Osteocyte (in vitro differentiated cells): ENCODE results near the gene PHF13. TPM values are rescaled to one million over a fixed set of nuclear protein-coding genes. Genes with fewer than 3 reads are reported as not detected.

Source experiments
- DNase-seq: peaks from one replicate; pipeline ENCODE4 v3.0.0; 2021; ENCODE audit warnings: mixed read lengths; ENCODE audit not compliant: unreplicated experiment; ENCODE audit errors: extremely low spot score
- H3K27ac Mint-ChIP-seq: one replicate; pipeline ENCODE4 v1.8.0; 2021; ENCODE audit warnings: mild to moderate bottlenecking, mixed read lengths; ENCODE audit not compliant: unreplicated experiment
- H3K27me3 Mint-ChIP-seq: one replicate; pipeline ENCODE4 v1.8.0; 2021; ENCODE audit warnings: mixed read lengths; ENCODE audit not compliant: unreplicated experiment
- H3K36me3 Mint-ChIP-seq: one replicate; pipeline ENCODE4 v1.8.0; 2021; ENCODE audit warnings: mixed read lengths; ENCODE audit not compliant: unreplicated experiment
- H3K4me1 Mint-ChIP-seq: one replicate; pipeline ENCODE4 v1.8.0; 2021; ENCODE audit warnings: mixed read lengths; ENCODE audit not compliant: unreplicated experiment
- H3K4me3 Mint-ChIP-seq: one replicate; pipeline ENCODE4 v1.8.0; 2021; ENCODE audit warnings: mild to moderate bottlenecking, moderate library complexity, mixed read lengths; ENCODE audit not compliant: unreplicated experiment
- H3K9me3 Mint-ChIP-seq: one replicate; pipeline ENCODE4 v1.8.0; 2021; ENCODE audit warnings: mixed read lengths; ENCODE audit not compliant: unreplicated experiment
- total RNA-seq: library from RNA; stranded (reverse); gene quantifications from 2 replicates; pipeline ENCODE4 v1.2.1, GENCODE V29; 2021
- TF ChIP-seq, protein P1 (sequence below): fragments of 200-600 bp; sonication (generic); IDR thresholded peaks from 2 replicates; pipeline ENCODE4 v1.5.0; 2021; ENCODE audit warnings: antibody characterized with exemption, mild to moderate bottlenecking, moderate library complexity

PHF13 gene
- total RNA-seq, 1 donor from 2014 or later, result 24.0 TPM

DNA sequence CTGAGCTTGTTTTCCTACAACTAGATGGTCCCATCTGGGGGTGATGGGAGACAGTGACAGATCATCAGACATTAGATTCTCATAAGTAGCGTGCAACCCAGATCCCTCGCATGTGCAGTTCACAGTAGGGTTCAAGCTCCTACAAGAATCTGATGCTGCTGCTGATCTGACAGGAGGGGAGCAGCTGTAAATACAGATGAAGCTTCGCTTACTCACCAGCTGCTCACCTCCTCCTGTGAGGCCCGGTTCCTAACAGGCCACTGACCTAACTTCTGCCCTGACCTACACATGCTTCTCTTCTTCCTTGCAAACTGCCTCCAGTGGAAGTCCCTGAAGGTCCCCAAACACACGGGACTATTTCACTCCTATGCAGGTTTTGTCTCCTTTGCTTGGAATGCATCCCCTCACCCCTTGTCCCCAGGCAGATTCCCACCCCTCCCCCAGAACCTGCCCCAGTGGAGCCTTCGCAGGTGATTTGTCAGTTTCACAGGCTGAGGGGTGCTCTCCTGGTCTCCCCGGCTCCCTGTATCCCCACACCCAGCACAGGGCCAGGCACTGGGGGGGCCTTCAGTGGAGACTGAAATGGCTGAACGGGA, 39.4 kb upstream of the PHF13 start:
- no peak overlapping the region for H3K4me3 Mint-ChIP-seq
- H3K9me3 Mint-ChIP-seq, result no peaks in the 10 kb centered on the region
- TF ChIP-seq, protein P1, sequence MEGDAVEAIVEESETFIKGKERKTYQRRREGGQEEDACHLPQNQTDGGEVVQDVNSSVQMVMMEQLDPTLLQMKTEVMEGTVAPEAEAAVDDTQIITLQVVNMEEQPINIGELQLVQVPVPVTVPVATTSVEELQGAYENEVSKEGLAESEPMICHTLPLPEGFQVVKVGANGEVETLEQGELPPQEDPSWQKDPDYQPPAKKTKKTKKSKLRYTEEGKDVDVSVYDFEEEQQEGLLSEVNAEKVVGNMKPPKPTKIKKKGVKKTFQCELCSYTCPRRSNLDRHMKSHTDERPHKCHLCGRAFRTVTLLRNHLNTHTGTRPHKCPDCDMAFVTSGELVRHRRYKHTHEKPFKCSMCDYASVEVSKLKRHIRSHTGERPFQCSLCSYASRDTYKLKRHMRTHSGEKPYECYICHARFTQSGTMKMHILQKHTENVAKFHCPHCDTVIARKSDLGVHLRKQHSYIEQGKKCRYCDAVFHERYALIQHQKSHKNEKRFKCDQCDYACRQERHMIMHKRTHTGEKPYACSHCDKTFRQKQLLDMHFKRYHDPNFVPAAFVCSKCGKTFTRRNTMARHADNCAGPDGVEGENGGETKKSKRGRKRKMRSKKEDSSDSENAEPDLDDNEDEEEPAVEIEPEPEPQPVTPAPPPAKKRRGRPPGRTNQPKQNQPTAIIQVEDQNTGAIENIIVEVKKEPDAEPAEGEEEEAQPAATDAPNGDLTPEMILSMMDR, result no peak
- H3K27ac Mint-ChIP-seq, result no peak overlapping the region
- H3K27me3 Mint-ChIP-seq, result peaks cover 28% of the 10 kb centered on the region
- DNase-seq, result no peak
- peaks cover 1% of the 10 kb centered on the region for H3K4me1 Mint-ChIP-seq
- H3K36me3 Mint-ChIP-seq, result no peaks in the 10 kb centered on the region

DNA sequence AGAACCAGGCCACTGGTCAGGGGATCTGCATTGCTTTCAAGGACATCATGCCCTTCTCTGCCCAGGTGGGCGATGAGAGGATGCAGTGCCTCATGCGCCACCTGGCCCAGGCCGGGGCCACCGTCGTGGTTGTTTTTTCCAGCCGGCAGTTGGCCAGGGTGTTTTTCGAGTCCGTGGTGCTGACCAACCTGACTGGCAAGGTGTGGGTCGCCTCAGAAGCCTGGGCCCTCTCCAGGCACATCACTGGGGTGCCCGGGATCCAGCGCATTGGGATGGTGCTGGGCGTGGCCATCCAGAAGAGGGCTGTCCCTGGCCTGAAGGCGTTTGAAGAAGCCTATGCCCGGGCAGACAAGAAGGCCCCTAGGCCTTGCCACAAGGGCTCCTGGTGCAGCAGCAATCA, 38.7 kb upstream of the PHF13 start:
- DNase-seq, result no peak
- TF ChIP-seq, protein P1, result no peak
- no peaks in the 10 kb centered on the region for H3K36me3 Mint-ChIP-seq

DNA sequence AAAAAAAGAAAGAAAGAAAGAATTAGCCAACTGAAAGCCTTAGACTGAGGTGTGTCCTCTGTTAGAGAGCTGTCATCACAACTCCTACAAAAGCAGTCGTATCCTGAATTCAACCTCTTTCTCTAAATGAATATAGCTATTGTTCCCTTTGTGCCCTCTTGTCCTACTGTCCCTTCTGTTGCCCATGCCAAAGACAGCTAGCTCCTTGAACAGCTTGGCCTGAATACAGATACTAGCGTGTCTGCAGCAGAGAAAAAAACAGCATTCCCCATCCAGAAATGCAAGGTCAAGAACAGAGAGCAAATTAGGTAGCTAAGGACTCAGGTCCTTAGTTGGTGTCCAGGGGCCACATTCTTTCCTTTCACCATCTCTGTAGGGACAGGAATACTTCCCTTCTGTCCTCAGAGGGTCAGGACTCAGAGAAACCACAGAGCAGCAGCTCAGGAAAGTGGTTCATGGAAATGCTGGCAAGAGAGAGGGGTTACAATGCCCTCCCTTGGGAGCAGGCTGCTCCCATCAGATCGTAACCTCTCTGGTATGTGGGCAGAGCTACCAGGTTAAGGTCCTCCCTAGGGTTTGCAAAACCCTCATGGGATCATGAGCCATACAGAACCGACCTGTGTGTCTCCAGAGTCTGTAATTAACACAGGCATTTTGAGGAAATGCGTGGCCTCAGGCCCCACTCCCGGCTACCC, 35.6 kb upstream of the PHF13 start:
- Mint-ChIP-seq H3K27me3 (peaks cover under 1% of the 10 kb centered on the region), H3K4me1 (peaks cover 26% of the 10 kb centered on the region), H3K9me3 (no peaks in the 10 kb centered on the region), H3K4me3 (no peak overlapping the region), H3K36me3 (peaks cover 3% of the 10 kb centered on the region), H3K27ac (peak overlapping the region; percentile 50)
- TF ChIP-seq, protein P1, result no peak
- DNase-seq, result no peak

More for the DNA sequence above, 38.7 kb upstream of the PHF13 start:
- Mint-ChIP-seq H3K4me1 (peaks cover 8% of the 10 kb centered on the region), H3K27me3 (peaks cover 21% of the 10 kb centered on the region), H3K4me3 (no peak overlapping the region), H3K9me3 (no peaks in the 10 kb centered on the region), H3K27ac (no peak overlapping the region)

DNA sequence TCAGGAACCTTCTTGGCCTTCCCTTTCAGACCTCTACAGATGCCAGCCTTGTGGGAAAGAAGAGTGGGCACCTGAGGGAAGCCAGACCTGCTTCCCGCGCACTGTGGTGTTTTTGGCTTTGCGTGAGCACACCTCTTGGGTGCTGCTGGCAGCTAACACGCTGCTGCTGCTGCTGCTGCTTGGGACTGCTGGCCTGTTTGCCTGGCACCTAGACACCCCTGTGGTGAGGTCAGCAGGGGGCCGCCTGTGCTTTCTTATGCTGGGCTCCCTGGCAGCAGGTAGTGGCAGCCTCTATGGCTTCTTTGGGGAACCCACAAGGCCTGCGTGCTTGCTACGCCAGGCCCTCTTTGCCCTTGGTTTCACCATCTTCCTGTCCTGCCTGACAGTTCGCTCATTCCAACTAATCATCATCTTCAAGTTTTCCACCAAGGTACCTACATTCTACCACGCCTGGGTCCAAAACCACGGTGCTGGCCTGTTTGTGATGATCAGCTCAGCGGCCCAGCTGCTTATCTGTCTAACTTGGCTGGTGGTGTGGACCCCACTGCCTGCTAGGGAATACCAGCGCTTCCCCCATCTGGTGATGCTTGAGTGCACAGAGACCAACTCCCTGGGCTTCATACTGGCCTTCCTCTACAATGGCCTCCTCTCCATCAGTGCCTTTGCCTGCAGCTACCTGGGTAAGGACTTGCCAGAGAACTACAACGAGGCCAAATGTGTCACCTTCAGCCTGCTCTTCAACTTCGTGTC, 34.7 kb upstream of the PHF13 start:
- Mint-ChIP-seq H3K36me3 (peaks cover 3% of the 10 kb centered on the region), H3K4me3 (peak overlapping the region; percentile 93), H3K4me1 (peaks cover 26% of the 10 kb centered on the region), H3K27me3 (no peaks in the 10 kb centered on the region), H3K9me3 (no peaks in the 10 kb centered on the region), H3K27ac (peak overlapping the region; percentile 99)
- TF ChIP-seq, protein P1, result no peak
- DNase-seq, result no peak
